Stomach smooth muscle (tissue), 2 donors: ENCODE measurements around the gene SMARCC2.
A peak's percentile ranks its signal among the peaks of the same experiment; 100 is the strongest.

ENCODE experiments used
- H3K27ac ChIP-seq: one replicate; pipeline ENCODE4 v1.7.0; 2013; ENCODE audit warnings: mild to moderate bottlenecking, low read length, inconsistent platforms
- H3K27me3 ChIP-seq, 2 donors: one replicate each; pipeline ENCODE4 v1.7.0; 2013; ENCODE audit warnings: low read length in 2 of 2; ENCODE audit not compliant: insufficient read depth in 2 of 2, control insufficient read depth in 1 of 2
- H3K36me3 ChIP-seq, 2 donors: one replicate each; pipeline ENCODE4 v1.7.0; 2013; ENCODE audit warnings: low read length in 2 of 2; ENCODE audit not compliant: control insufficient read depth in 2 of 2, insufficient read depth in 2 of 2
- H3K4me1 ChIP-seq: one replicate; pipeline ENCODE4 v1.7.0; 2013; ENCODE audit warnings: low read length; ENCODE audit not compliant: control insufficient read depth, insufficient read depth
- H3K4me3 ChIP-seq, 2 donors: one replicate each; pipeline ENCODE4 v1.7.0; 2013; ENCODE audit warnings: low read length in 2 of 2
- H3K9ac ChIP-seq, 2 donors: one replicate each; pipeline ENCODE4 v1.7.0; 2013; ENCODE audit warnings: low read length in 2 of 2, mild to moderate bottlenecking in 1 of 2
- H3K9me3 ChIP-seq, 2 donors: one replicate each; pipeline ENCODE4 v1.7.0; 2013; ENCODE audit warnings: low read length in 2 of 2; ENCODE audit not compliant: control insufficient read depth in 2 of 2
- donor health status: healthy.
- donor health status: Pancreatic carcinoma.

Gene SMARCC2

DNA sequence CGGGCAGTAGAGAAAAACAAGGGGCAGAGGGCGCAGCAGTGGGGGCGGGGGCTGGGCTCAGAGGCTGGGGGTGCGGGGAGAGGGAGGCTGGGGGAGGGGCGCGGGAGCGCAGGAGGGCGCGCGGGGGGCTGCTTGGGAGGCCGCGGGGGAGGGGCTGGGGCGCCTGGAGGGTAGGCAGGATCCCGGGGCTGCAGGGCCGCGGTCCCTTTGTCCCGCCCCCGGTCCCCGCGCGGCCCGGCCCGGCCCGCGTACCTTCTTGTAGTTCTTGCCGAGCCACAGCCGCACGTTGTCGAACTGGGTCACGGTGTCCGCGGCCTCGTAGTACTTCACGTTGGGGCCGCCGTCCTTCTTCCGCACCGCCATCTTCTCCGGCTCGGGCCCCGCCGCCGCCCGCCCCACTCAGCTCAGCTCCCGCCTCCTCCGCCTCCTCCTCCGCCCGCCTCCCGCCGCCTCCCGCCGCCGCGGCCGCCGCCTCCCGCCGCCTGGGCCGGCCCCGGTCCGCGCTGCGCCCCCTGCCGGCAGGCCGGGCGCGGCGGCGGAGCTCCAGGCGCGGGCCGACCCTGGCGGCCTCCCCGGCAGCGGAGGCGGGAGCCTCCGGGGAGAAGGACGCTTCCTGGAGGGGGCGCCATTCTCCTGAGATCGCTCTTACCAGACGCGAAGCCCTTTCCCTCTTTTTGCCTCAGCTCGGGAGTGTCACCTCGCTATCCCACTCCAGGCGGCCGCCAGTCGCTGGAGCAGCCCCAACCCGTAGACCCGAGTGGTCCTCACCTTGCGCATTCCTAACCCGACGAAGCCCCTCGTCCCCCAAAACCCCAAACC lies at the start of gene SMARCC2:
Gene SMARCC2 (minus strand): TSS at position 385 of the 819 bp plus-strand sequence. CDS start 22 bp downstream, at position 363.
- Histone ChIP-seq H3K36me3 (peaks cover 12 to 16% of the 10 kb centered on the region in 2 donors), H3K27ac (peak within 1 kb of the TSS; percentile 89), H3K4me3 (peak within 1 kb of the TSS; percentile 90 to 91), H3K4me1 (peaks cover 28% of the 10 kb centered on the region), H3K9me3 (no peaks in the 10 kb centered on the region), H3K27me3 (no peaks in the 10 kb centered on the region), H3K9ac (peak within 1 kb of the TSS; percentile 86 to 91)

DNA sequence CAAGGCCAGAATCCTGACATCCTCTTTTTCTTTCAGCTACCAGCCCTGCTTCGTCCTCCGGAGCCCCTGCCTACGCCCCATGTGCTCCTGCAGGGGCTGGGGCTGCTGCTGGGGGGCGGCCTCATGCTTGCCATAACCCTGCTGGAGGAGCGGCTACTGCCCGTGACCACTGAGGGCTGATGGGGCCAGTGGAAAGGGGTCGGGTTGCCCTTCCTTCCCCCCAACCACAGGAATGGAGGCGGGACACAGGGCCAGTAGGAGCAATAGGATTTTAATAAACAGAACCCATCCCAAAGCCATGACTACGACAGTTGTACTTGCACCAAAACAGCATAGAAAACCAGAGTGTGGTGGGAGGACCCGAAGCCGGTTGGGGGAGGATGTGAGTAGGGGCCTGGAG lies 48.3 kb upstream of the SMARCC2 start:
- Histone ChIP-seq H3K27ac (no peak overlapping the region), H3K4me1 (no peaks in the 10 kb centered on the region), H3K27me3 (no peaks in the 10 kb centered on the region), H3K36me3 (peaks cover 22 to 27% of the 10 kb centered on the region in 2 donors), H3K9me3 (no peaks in the 10 kb centered on the region), H3K9ac (no peak overlapping the region), H3K4me3 (no peak overlapping the region)

DNA sequence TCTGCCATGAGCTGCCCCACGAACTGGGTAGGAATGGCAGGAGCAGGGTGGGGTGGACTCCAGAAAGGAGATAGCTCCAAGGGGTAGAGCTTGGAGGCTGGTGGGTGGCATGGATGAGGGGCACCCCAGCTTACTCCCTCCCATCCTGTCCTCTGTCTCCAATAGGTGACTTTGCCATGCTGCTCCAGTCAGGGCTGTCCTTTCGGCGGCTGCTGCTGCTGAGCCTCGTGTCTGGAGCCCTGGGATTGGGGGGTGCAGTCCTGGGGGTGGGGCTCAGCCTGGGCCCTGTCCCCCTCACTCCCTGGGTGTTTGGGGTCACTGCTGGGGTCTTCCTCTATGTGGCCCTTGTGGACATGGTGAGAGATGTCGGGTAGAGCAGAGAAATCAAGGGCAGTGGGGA lies 47.7 kb upstream of the SMARCC2 start:
- no peak overlapping the region for H3K27ac ChIP-seq
- H3K27me3 ChIP-seq: no peaks in the 10 kb centered on the region
- H3K4me1 ChIP-seq: no peaks in the 10 kb centered on the region
- no peak overlapping the region for H3K4me3 ChIP-seq
- H3K9ac ChIP-seq: no peak overlapping the region
- no peaks in the 10 kb centered on the region for H3K9me3 ChIP-seq
- H3K36me3 ChIP-seq: peaks cover 21 to 24% of the 10 kb centered on the region in 2 donors

DNA sequence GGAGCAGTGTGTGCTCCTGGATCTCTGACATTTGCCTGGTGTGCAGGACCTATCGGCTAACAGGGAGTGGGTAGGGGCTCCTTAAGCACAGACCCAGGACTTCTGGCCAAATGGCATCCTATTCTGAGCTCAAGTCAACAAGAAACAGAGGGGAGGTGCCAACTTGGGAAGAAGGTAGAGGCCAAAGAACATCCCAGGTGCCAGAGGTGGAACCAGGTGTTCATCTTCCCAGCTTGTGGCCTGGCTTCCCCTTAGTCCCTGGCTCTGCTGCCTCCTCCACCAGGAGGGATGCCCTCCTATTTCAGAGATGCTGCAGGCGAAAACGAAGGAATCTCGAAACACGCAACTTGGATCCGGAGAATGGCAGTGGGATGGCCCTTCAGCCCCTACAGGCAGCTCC lies 46.8 kb upstream of the SMARCC2 start:
- H3K27ac ChIP-seq: no peak overlapping the region
- H3K36me3 ChIP-seq: peaks cover 12 to 15% of the 10 kb centered on the region in 2 donors
- H3K27me3 ChIP-seq: no peaks in the 10 kb centered on the region
- H3K9ac ChIP-seq: no peak overlapping the region
- H3K4me1 ChIP-seq: no peaks in the 10 kb centered on the region
- H3K4me3 ChIP-seq: no peak overlapping the region
- no peaks in the 10 kb centered on the region for H3K9me3 ChIP-seq

DNA sequence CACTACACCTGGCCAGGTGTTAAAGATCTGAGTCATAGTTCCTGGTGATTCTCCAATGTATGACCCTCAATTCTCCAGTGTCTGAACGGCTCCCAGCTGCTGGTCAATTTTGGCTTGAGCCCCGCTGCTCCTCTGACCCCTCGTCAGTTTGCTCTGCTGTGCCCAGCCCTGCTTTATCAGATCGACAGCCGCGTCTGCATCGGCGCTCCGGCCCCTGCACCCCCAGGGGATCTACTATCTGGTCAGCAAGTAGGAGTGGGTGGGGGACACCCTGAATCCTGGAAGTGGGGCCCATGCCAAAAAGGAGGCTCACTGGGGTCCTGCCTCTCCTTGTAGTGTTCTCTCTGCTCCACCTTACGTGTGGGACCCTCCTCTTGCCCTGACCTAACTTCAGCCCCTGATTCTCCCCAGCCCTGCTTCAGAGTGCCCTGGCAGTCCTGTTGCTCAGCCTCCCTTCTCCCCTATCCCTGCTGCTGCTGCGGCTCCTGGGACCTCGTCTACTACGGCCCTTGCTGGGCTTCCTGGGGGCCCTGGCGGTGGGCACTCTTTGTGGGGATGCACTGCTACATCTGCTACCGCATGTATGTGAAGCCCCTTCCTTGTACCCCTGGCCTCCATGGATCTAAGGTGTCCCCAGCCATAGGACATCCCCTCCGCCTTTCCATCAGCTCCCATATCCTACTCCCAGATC lies 45.6 kb upstream of the SMARCC2 start:
- no peak overlapping the region for H3K4me3 ChIP-seq
- H3K27ac ChIP-seq: no peak overlapping the region
- H3K36me3 ChIP-seq: peaks cover 6 to 10% of the 10 kb centered on the region in 2 donors
- no peak overlapping the region for H3K9ac ChIP-seq
- H3K27me3 ChIP-seq: no peaks in the 10 kb centered on the region
- no peaks in the 10 kb centered on the region for H3K9me3 ChIP-seq
- H3K4me1 ChIP-seq: no peaks in the 10 kb centered on the region

DNA sequence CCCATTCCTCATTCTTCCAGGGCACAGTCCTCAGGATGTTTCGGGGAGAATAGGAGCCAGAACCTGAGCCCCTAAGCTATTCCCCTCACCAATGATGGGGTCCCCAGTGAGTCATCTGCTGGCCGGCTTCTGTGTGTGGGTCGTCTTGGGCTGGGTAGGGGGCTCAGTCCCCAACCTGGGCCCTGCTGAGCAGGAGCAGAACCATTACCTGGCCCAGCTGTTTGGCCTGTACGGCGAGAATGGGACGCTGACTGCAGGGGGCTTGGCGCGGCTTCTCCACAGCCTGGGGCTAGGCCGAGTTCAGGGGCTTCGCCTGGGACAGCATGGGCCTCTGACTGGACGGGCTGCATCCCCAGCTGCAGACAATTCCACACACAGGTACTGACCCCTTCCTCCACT lies 41.9 kb upstream of the SMARCC2 start:
- no peak overlapping the region for H3K4me3 ChIP-seq
- H3K4me1 ChIP-seq: no peaks in the 10 kb centered on the region
- H3K36me3 ChIP-seq: peaks cover 0 to 4% of the 10 kb centered on the region in 2 donors
- no peaks in the 10 kb centered on the region for H3K27me3 ChIP-seq
- H3K9ac ChIP-seq: no peak overlapping the region
- H3K27ac ChIP-seq: no peak overlapping the region
- H3K9me3 ChIP-seq: no peaks in the 10 kb centered on the region

DNA sequence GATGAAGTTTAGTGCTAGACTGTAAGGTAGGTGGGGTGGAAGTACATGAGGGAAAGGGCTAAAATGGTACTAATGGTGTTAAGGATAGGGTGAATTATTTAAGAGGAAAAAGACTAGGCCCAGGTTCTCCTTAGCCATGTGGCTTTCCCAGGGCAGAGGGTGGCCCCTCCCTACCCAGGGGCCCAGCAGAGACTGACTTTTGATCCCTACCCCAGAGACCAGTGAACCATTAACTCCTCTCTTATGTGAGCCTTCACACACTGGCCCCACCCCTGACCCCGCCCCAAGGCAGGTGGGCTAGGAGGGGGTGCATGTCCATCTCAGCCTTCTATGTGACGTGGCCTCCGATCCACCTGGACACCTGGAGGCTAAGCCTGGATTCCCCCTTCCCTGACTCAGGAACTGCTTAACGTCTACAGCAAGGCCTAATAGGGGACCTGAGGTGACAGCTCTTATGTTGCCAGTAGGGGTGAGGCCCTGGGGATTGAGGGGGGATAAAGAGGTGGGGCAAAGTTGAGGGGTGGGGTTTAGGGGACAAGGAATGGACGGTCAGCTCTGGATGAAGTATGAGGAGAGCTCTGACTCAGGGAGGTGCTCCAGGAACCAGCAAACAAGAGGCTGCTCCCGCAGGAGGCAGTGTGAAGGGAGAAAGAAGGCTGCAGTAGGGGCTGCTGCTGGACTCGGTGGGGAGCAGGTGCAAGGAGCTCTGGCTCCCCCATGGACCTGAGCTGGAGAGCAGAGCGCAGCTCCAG lies 41.3 kb upstream of the SMARCC2 start:
- H3K9me3 ChIP-seq: no peaks in the 10 kb centered on the region
- H3K27me3 ChIP-seq: no peaks in the 10 kb centered on the region
- H3K4me1 ChIP-seq: no peaks in the 10 kb centered on the region
- no peak overlapping the region for H3K27ac ChIP-seq
- no peak overlapping the region for H3K4me3 ChIP-seq
- H3K9ac ChIP-seq: no peak overlapping the region
- peaks cover 0 to 7% of the 10 kb centered on the region in 2 donors for H3K36me3 ChIP-seq

DNA sequence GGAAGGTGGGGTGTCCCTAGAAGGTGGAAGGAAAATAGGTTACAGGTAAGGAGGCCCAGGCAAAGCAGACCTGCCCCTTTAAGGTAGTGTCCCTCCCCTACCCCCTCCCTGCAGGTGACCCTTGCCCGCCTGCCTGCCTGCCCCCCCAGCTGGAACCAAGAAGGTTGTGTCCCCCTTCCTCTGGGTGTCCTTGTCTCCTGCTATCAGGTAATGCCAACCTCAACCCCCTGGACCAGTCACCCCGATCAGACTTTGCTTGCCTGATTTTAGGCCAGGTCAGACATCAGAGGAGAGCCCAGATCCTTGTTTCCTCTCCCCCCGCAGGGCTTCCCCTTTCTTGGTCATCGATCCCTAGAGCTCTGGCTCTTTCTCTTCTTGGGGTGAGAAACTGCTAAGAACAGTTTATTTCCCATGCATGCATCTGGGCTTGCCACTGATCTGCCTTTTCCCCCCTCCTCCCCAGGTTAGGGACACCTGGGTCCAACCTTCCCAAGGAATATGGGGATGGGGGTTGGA lies 40.7 kb upstream of the SMARCC2 start, which contains the start of gene SLC39A5:
Gene SLC39A5 (plus strand): TSS at position 136 of the 516 bp plus-strand sequence. CDS start 1,224 bp downstream, outside the sequence.
- H3K9ac ChIP-seq: no peak within 1 kb of the TSS

DNA sequence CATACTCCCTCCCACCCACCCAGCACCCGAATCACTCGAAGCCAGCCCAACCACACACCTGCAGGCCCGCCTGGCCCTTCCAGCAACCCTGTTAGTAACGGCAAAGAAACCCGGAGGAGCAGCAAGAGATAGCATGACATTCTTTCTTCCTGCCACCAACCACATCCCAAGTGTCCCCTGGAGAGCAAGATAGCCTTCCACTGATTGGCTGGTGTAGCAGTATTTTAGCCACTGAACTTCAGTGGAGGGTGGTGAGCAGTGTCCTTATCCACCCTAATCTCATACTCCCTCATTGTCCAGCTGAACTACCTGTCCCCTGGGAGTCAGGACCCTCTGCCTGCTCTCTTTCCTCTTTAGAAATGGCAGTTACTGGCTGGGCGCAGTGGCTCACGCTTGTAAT lies 39.8 kb upstream of the SMARCC2 start:
- peaks cover 0 to 10% of the 10 kb centered on the region in 2 donors for H3K36me3 ChIP-seq
- H3K9ac ChIP-seq: no peak overlapping the region
- peaks cover 9% of the 10 kb centered on the region for H3K4me1 ChIP-seq
- no peaks in the 10 kb centered on the region for H3K27me3 ChIP-seq
- H3K27ac ChIP-seq: no peak overlapping the region
- H3K4me3 ChIP-seq: no peak overlapping the region
- H3K9me3 ChIP-seq: no peaks in the 10 kb centered on the region

More for the DNA sequence above, 40.7 kb upstream of the SMARCC2 start, which contains the start of gene SLC39A5:
- H3K27me3 ChIP-seq: no peaks in the 10 kb centered on the region
- H3K4me3 ChIP-seq: no peak within 1 kb of the TSS
- no peak within 1 kb of the TSS for H3K27ac ChIP-seq
- H3K36me3 ChIP-seq: peaks cover 0 to 10% of the 10 kb centered on the region in 2 donors
- H3K9me3 ChIP-seq: no peaks in the 10 kb centered on the region
- H3K4me1 ChIP-seq: peaks cover 3% of the 10 kb centered on the region

DNA sequence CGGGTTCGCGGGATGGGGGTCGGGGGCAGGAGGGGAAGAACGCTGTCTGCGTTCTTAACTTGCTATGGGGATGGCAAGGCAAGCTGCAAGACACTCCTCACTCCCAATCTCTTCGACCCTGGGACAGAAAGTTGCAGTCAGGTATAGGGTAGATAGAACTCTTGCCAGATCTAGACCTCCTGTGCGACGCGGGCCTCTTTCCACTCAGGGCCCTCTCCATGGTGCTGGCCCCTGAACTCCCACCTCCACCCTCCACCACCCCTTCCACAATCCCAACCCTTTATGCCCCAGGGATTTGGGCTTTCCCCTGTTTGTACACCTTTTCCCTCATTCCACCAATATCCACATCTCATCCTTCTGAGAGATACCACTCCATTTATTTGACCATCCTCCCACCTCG lies 35.7 kb upstream of the SMARCC2 start:
- Histone ChIP-seq H3K27ac (peak overlapping the region; percentile 84), H3K9ac (peak overlapping the region; percentile 81 to 88), H3K27me3 (no peaks in the 10 kb centered on the region), H3K4me3 (peak overlapping the region; percentile 84 to 89), H3K9me3 (no peaks in the 10 kb centered on the region), H3K4me1 (peaks cover 40% of the 10 kb centered on the region), H3K36me3 (peaks cover 0 to 10% of the 10 kb centered on the region in 2 donors)
